Lung (tissue), 12 donors: Measurements from ENCODE around the gene ZNF236. TPM values are rescaled to one million over a fixed set of nuclear protein-coding genes. Genes with fewer than 3 reads are reported as not detected.

Experiments
- ATAC-seq: fragments of 200-7000 bp; cut with Tn5 transposase; one replicate; pipeline ENCODE4 v1.9.1; 2020; ENCODE audit warnings: moderate number of reproducible peaks; ENCODE audit not compliant: insufficient read depth, low FRiP score
- DNase-seq, 3 donors: peaks; one replicate each; pipeline ENCODE4 v3.0.0-alpha.2; 2013 to 2017
- H3K27ac ChIP-seq, 2 donors: one replicate each; pipeline ENCODE4 v1.5.1; 2013; ENCODE audit warnings: mild to moderate bottlenecking in 2 of 2, moderate library complexity in 2 of 2, control low read depth in 1 of 2, inconsistent platforms in 1 of 2, low read depth in 1 of 2, low read length in 1 of 2
- H3K27me3 ChIP-seq, 3 donors: one replicate each; pipeline ENCODE4 v1.5.1; 2013; ENCODE audit warnings: low read length in 2 of 3; ENCODE audit not compliant: control insufficient read depth in 3 of 3, insufficient read depth in 3 of 3
- H3K36me3 ChIP-seq, 4 donors: one replicate each; pipeline ENCODE4 v1.5.1; 2013; ENCODE audit warnings: low read length in 4 of 4, mild to moderate bottlenecking in 1 of 4, moderate library complexity in 1 of 4; ENCODE audit not compliant: control insufficient read depth in 4 of 4, insufficient read depth in 4 of 4
- H3K4me1 ChIP-seq, 5 donors: one replicate each; pipeline ENCODE4 v1.5.1; 2013; ENCODE audit warnings: low read length in 5 of 5, mild to moderate bottlenecking in 2 of 5, moderate library complexity in 1 of 5; ENCODE audit not compliant: control insufficient read depth in 5 of 5, insufficient read depth in 5 of 5
- H3K4me3 ChIP-seq: one replicate; pipeline ENCODE4 v1.5.1; 2013; ENCODE audit warnings: mild to moderate bottlenecking, control low read depth, moderate library complexity
- H3K9ac ChIP-seq, 2 donors: one replicate each; pipeline ENCODE4 v1.5.1; 2013; ENCODE audit warnings: low read length in 2 of 2, control low read depth in 1 of 2; ENCODE audit not compliant: insufficient read depth in 1 of 2
- H3K9me3 ChIP-seq, 4 donors: one replicate each; pipeline ENCODE4 v1.5.1; 2013; ENCODE audit warnings: low read length in 3 of 4, mild to moderate bottlenecking in 1 of 4, moderate library complexity in 1 of 4; ENCODE audit not compliant: control insufficient read depth in 4 of 4, insufficient read depth in 3 of 4
- CTCF ChIP-seq: IDR thresholded peaks from 2 replicates; pipeline ENCODE4 v1.5.1; 2012; ENCODE audit warnings: mild to moderate bottlenecking; ENCODE audit errors: control extremely low read depth, extremely low read depth
- WGBS, 2 donors: extraction: QIAGEN DNeasy Blood & Tissue Kit; methylation state at CpG; one replicate each; pipeline ENCODE4 v1.1.7; 2013; 5-methylcytosine and 5-hydroxymethylcytosine counted together
- polyA plus RNA-seq, 2 donors: library from polyadenylated mRNA; stranded (reverse); fragments of 200-250 nt; gene quantifications; one replicate each; pipeline ENCODE4 v1.2.1, GENCODE V29; 2013
- total RNA-seq, 2 donors: library from RNA; depleted of rRNA in 1 of 2; stranded (reverse); fragments of >200 nt in 1 of 2; gene quantifications; one replicate each; pipeline ENCODE4 v1.2.1, GENCODE V29; 2014 to 2021
- donor health status: control.
- donor health status: control.
- donor health status: Bipolar disorder and iron deficiency.
- donor health status: healthy.
- donor health status: DM: yes; HTN: yes; CAD: no.

ZNF236 gene
- total and polyA plus RNA-seq, 4 donors, result 2.4 to 23.1 (median 8.8) TPM

- no peaks in the 10 kb centered on the region for H3K36me3 ChIP-seq
- no peaks in the 10 kb centered on the region for H3K9me3 ChIP-seq
- WGBS, 2 donors, result 92 to 95% methylated on average over 27 of the region's 27 CpGs
- H3K4me1 ChIP-seq, result peaks cover 0 to 9% (median 4%) of the 10 kb centered on the region in 5 donors
- DNase-seq, result no peak
- no peaks in the 10 kb centered on the region for H3K27me3 ChIP-seq
- TF ChIP-seq CTCF, result no peak
- ATAC-seq, result no peak
- no peak overlapping the region for H3K27ac ChIP-seq
- H3K9ac ChIP-seq, result no peak overlapping the region
- no peak overlapping the region for H3K4me3 ChIP-seq
Measured at GRCh38 chr18:76985156-76985950, 163.0 kb downstream of the ZNF236 start.

- Histone ChIP-seq H3K4me1 (peaks cover 0 to 9% (median 4%) of the 10 kb centered on the region in 5 donors), H3K9me3 (no peaks in the 10 kb centered on the region), H3K27me3 (no peaks in the 10 kb centered on the region), H3K27ac (no peak overlapping the region), H3K4me3 (no peak overlapping the region), H3K9ac (no peak overlapping the region), H3K36me3 (no peaks in the 10 kb centered on the region)
- DNase-seq, result no peak
- no peak for TF ChIP-seq CTCF
- no peak for ATAC-seq
- WGBS, 2 donors, result 94 to 97% methylated on average over 9 of the region's 9 CpGs
Measured at GRCh38 chr18:76985951-76986236, 163.5 kb downstream of the ZNF236 start.

GRCh38 chr18:76986406-76986805 lies 164.0 kb downstream of the ZNF236 start:
- TF ChIP-seq CTCF, result no peak
- Histone ChIP-seq H3K27ac (no peak overlapping the region), H3K4me1 (peaks cover 0 to 8% (median 4%) of the 10 kb centered on the region in 5 donors), H3K27me3 (no peaks in the 10 kb centered on the region), H3K9ac (no peak overlapping the region), H3K4me3 (no peak overlapping the region), H3K36me3 (no peaks in the 10 kb centered on the region), H3K9me3 (no peaks in the 10 kb centered on the region)
- 77 to 84% methylated on average over 7 of the region's 7 CpGs for WGBS, 2 donors
- ATAC-seq (no peak), DNase-seq (no peak)
